Endodermal cell (in vitro differentiated cells): Measurements from ENCODE around the gene HLA-E. TPM values are rescaled to one million over a fixed set of nuclear protein-coding genes. Genes with fewer than 3 reads are reported as not detected.
"Not testable (repeated sequence)": the region's sequence is repeated elsewhere in the genome, so short reads cannot be mapped to it uniquely, and the experiment has no call there.

Source experiments
- DNase-seq: peaks from one replicate; pipeline ENCODE4 v3.0.0-alpha.2; 2017
- H3K27ac ChIP-seq: 2 replicates; pipeline ENCODE4 v1.5.1; 2013; ENCODE audit warnings: mild to moderate bottlenecking, low read depth, low read length, moderate library complexity
- H3K27me3 ChIP-seq: 2 replicates; pipeline ENCODE4 v1.6.1; 2013; ENCODE audit warnings: mild to moderate bottlenecking, low read length, moderate library complexity; ENCODE audit not compliant: insufficient read depth, control insufficient read depth, poor library complexity, severe bottlenecking
- H3K36me3 ChIP-seq: 2 replicates; pipeline ENCODE4 v1.7.0; 2013; ENCODE audit warnings: mild to moderate bottlenecking, low read length, moderate library complexity; ENCODE audit not compliant: control insufficient read depth, insufficient read depth
- H3K4me1 ChIP-seq: one replicate; pipeline ENCODE4 v1.7.0; 2013; ENCODE audit warnings: low read length; ENCODE audit not compliant: control insufficient read depth, insufficient read depth
- H3K4me3 ChIP-seq: 2 replicates; pipeline ENCODE4 v1.5.1; 2013; ENCODE audit warnings: mild to moderate bottlenecking, low read length, moderate library complexity
- H3K9ac ChIP-seq: 2 replicates; pipeline ENCODE4 v1.6.1; 2013; ENCODE audit warnings: mild to moderate bottlenecking, low read length, moderate library complexity; ENCODE audit not compliant: poor library complexity, severe bottlenecking; ENCODE audit errors: extremely low read depth
- H3K9me3 ChIP-seq: 2 replicates; pipeline ENCODE4 v1.6.1; 2013; ENCODE audit warnings: mild to moderate bottlenecking, low read length, moderate library complexity; ENCODE audit not compliant: control insufficient read depth
- H3K27ac Mint-ChIP-seq: 2 replicates; pipeline ENCODE4 v1.8.0; 2020; ENCODE audit warnings: mixed read lengths
- H3K27me3 Mint-ChIP-seq: 2 replicates; pipeline ENCODE4 v1.8.0; 2021; ENCODE audit warnings: mild to moderate bottlenecking, mixed read lengths; ENCODE audit not compliant: insufficient read depth
- H3K36me3 Mint-ChIP-seq: 2 replicates; pipeline ENCODE4 v1.8.0; 2020; ENCODE audit warnings: low read depth, mixed read lengths
- H3K4me1 Mint-ChIP-seq: 2 replicates; pipeline ENCODE4 v1.8.0; 2020; ENCODE audit warnings: mixed read lengths
- H3K4me3 Mint-ChIP-seq: 2 replicates; pipeline ENCODE4 v1.8.0; 2020; ENCODE audit warnings: mild to moderate bottlenecking, moderate library complexity, mixed read lengths
- H3K9me3 Mint-ChIP-seq: 2 replicates; pipeline ENCODE4 v1.8.0; 2020; ENCODE audit warnings: mild to moderate bottlenecking, mixed read lengths
- WGBS, 2 experiments: methylation state at CpG; one replicate each; pipeline versions ENCODE4 v1.1.5 to v1.1.7; 2013; ENCODE audit warnings: missing lambda C conversion rate in 2 of 2, mixed read lengths in 1 of 2; ENCODE audit not compliant: insufficient coverage in 1 of 2, insufficient read length in 1 of 2; 5-methylcytosine and 5-hydroxymethylcytosine counted together
- total RNA-seq, 2 donors: library from RNA; stranded (reverse); fragmentation: NEBNext Ultra II Directional in 1 of 2; extraction: Animal tissue kit (Norgen Biotek cat#: 25700) in 1 of 2; gene quantifications; 2 replicates in 1 of 2; 3 replicates in 1 of 2; pipeline ENCODE4 v1.2.1, GENCODE V29; 2021
- TF ChIP-seq, protein P1 (sequence below): fragments of 200-600 bp; sonication (generic); conservative IDR thresholded peaks from 2 replicates; pipeline ENCODE4 v1.5.0; 2021; ENCODE audit warnings: antibody characterized with exemption, mild to moderate bottlenecking

HLA-E gene
- total RNA-seq, 2 donors from 2014 or later, result 31.7 to 38.4 TPM

DNA sequence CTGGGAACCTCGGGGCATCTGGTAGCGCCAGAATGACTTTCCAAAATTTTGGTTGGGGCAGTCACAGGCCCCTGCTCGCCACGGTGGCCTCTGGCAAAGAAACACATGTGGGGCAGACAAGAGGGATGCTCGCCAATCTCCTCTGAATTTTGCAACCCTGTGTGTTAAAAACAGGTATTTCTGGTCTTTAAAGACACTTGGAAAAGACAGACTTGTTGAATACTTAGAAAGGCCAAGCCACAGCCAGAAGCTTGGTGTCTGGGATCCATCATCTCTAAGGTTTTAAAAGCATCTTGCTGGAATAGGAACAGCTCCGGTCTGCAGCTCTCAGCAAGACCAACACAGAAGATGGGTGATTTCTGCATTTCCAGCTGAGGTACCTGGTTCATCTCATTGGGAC, 31.2 kb downstream of the HLA-E start:
- Histone ChIP-seq H3K4me1 (no peaks in the 10 kb centered on the region), H3K36me3 (no peaks in the 10 kb centered on the region), H3K27ac (no peak overlapping the region), H3K9me3 (no peaks in the 10 kb centered on the region), H3K4me3 (no peak overlapping the region), H3K9ac (no peak overlapping the region), H3K27me3 (no peaks in the 10 kb centered on the region)
- no peak for DNase-seq
- Mint-ChIP-seq H3K9me3 (peaks cover 5% of the 10 kb centered on the region), H3K27ac (no peak overlapping the region), H3K27me3 (peaks cover 50% of the 10 kb centered on the region), H3K4me1 (no peaks in the 10 kb centered on the region), H3K36me3 (no peaks in the 10 kb centered on the region), H3K4me3 (no peak overlapping the region)
- TF ChIP-seq, protein P1, sequence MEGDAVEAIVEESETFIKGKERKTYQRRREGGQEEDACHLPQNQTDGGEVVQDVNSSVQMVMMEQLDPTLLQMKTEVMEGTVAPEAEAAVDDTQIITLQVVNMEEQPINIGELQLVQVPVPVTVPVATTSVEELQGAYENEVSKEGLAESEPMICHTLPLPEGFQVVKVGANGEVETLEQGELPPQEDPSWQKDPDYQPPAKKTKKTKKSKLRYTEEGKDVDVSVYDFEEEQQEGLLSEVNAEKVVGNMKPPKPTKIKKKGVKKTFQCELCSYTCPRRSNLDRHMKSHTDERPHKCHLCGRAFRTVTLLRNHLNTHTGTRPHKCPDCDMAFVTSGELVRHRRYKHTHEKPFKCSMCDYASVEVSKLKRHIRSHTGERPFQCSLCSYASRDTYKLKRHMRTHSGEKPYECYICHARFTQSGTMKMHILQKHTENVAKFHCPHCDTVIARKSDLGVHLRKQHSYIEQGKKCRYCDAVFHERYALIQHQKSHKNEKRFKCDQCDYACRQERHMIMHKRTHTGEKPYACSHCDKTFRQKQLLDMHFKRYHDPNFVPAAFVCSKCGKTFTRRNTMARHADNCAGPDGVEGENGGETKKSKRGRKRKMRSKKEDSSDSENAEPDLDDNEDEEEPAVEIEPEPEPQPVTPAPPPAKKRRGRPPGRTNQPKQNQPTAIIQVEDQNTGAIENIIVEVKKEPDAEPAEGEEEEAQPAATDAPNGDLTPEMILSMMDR, result no peak
- 92 to 100% methylated on average over 6 of the region's 6 CpGs for WGBS, 2 experiments

DNA sequence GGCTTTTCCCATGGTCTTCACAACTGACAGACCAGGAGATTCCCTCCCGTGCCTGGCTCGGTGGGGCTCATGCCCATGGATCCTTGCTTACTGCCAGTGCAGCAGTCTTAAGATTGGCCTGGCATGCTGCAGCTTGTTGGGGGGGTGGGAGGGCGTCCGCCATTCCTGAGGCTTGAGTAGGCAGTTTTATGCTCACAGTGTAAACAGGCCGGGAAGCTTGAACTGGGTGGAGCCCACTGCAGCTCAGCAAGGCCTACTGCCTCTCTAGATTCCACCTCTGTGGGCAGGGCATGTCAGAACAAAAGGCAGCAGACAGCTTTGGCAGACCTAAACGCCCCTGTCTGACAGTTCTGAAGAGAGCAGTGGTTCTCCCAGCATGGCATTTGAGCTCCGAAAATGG, 31.8 kb downstream of the HLA-E start:
- H3K4me3 ChIP-seq, H3K4me3 Mint-ChIP-seq, H3K27ac Mint-ChIP-seq, H3K4me1 ChIP-seq, H3K9me3 Mint-ChIP-seq, H3K9ac ChIP-seq, H3K27me3 ChIP-seq, H3K27ac ChIP-seq, H3K36me3 ChIP-seq, H3K4me1 Mint-ChIP-seq, H3K36me3 Mint-ChIP-seq, H3K9me3 ChIP-seq: not testable (repeated sequence)
- peak; percentile 15 for DNase-seq
- whole genome bisulfite sequencing, 2 experiments, result 88 to 95% methylated on average over 4 to 7 of the region's 7 CpGs
- peaks cover 50% of the 10 kb centered on the region for H3K27me3 Mint-ChIP-seq

DNA sequence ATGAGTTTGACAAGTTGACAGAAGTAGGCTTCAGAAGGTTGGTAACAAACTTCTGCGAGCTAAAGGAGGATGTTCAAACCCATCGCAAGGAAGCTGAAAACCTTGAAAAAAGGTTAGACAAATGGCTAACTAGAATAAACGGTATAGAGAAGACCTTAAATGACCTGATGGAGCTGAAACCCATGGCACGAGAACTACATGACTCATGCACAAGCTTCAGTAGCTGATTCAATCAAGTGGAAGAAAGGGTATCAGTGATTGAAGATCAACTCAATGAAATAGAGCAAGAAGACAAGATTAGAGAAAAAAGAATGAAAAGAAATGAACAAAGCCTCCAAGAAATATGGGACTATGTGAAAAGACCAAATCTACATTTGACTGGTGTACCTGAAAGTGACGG, 32.6 kb downstream of the HLA-E start:
- H3K27me3 Mint-ChIP-seq, result peaks cover 50% of the 10 kb centered on the region

DNA sequence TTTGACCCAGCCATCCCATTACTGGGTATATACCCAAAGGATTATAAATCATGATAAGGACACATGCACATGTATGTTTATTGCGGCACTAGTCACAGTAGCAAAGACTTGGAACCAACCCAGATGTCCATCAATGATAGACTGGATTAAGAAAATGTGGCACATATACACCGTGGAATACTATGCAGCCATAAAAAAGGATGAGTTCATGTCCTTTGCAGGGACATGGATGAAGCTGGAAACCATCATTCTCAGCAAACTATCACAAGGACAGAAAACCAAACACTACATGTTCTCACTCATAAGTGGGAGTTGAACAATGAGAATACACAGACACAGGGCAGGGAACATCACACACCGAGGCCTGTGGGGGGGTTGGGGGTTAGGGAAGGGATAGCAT, 37.1 kb downstream of the HLA-E start:
- not testable (repeated sequence) for H3K9me3 Mint-ChIP-seq, H3K9me3 ChIP-seq, H3K4me1 ChIP-seq, H3K36me3 ChIP-seq, H3K27ac ChIP-seq, H3K4me3 Mint-ChIP-seq, H3K4me1 Mint-ChIP-seq, H3K36me3 Mint-ChIP-seq, H3K27me3 ChIP-seq, H3K4me3 ChIP-seq, H3K27ac Mint-ChIP-seq, DNase-seq, H3K9ac ChIP-seq
- H3K27me3 Mint-ChIP-seq, result peaks cover 42% of the 10 kb centered on the region
- 81 to 100% methylated on average over 2 of the region's 3 CpGs for WGBS, 2 experiments

More for the DNA sequence above, 32.6 kb downstream of the HLA-E start:
- not testable (repeated sequence) for H3K4me1 Mint-ChIP-seq, H3K27ac ChIP-seq, H3K36me3 Mint-ChIP-seq, H3K4me3 Mint-ChIP-seq, H3K9me3 Mint-ChIP-seq, H3K27me3 ChIP-seq, H3K9ac ChIP-seq, H3K4me1 ChIP-seq, H3K27ac Mint-ChIP-seq, DNase-seq, H3K9me3 ChIP-seq, H3K36me3 ChIP-seq, H3K4me3 ChIP-seq
- 89 to 92% methylated on average over 5 of the region's 5 CpGs for WGBS, 2 experiments

DNA sequence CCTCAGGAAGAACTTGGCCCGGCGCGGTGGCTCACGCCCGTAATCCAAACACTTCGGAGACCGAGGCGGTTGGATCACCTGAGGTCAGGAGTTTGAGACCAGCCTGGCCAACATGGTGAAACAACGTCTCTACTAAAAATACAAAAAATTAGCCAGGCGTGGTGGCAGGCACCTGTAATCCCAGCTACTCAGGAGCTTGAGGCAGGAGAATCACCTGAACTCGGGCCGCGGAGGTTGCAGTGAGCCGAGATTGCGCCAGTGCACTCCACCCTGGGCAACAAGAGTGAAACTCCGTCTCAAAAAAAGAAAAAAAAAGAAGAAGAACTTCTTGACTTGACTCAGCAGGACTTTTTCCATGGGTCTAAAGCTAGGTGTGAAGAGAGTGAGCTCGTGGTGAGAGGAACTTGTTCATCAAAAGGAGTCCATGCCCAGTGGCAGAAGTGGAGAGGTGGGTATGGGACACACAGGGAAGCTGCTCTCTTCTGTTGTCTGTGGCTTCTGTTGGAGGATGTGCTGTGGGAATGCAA, 40.1 kb downstream of the HLA-E start:
- not testable (repeated sequence) for H3K4me3 Mint-ChIP-seq, H3K36me3 ChIP-seq, H3K4me1 Mint-ChIP-seq, H3K9me3 ChIP-seq, H3K4me3 ChIP-seq, H3K27me3 ChIP-seq, DNase-seq, H3K4me1 ChIP-seq, H3K27ac ChIP-seq, H3K27ac Mint-ChIP-seq, H3K36me3 Mint-ChIP-seq, H3K9me3 Mint-ChIP-seq, H3K9ac ChIP-seq
- peaks cover 16% of the 10 kb centered on the region for H3K27me3 Mint-ChIP-seq
- WGBS, 2 experiments, result 92 to 94% methylated on average over 10 to 17 of the region's 17 CpGs
